ENCODE data around the gene DCAF12.

The DCAF12 gene

GRCh38 chr9:34072868-34073590 lies 53.5 kb downstream of the DCAF12 start:
- Histone ChIP-seq H3K27me3 (no peaks in the 10 kb centered on the region), H3K27ac (no peak overlapping the region; the same call in 1 of the 2 replicates), H3K4me1 (peaks cover 13% of the 10 kb centered on the region), H3K36me3 (no peaks in the 10 kb centered on the region), H3K4me2 (no peak overlapping the region), H3K9me3 (no peaks in the 10 kb centered on the region), H3K9ac (no peak overlapping the region), H4K20me1 (no peaks in the 10 kb centered on the region), H3K4me3 (no peak overlapping the region)
- no peak for TF ChIP-seq Cebpa-rat (IDR thresholded peaks at IDR 0.05)

- no peaks in the 10 kb centered on the region for H4K20me1 ChIP-seq
- H3K27ac ChIP-seq, result no peak overlapping the region; the same call in 1 of the 2 replicates
- no peak overlapping the region for H3K4me3 ChIP-seq
- no peaks in the 10 kb centered on the region for H3K27me3 ChIP-seq
- no peaks in the 10 kb centered on the region for H3K36me3 ChIP-seq
- H3K4me2 ChIP-seq, result no peak overlapping the region
- H3K4me1 ChIP-seq, result peaks cover 13% of the 10 kb centered on the region
- H3K9ac ChIP-seq, result no peak overlapping the region
- no peaks in the 10 kb centered on the region for H3K9me3 ChIP-seq
- TF ChIP-seq Cebpa-rat (IDR thresholded peaks at IDR 0.05), result no peak
These were observed 54.1 kb downstream of the DCAF12 start for GRCh38 chr9:34072410-34072809.

DNA sequence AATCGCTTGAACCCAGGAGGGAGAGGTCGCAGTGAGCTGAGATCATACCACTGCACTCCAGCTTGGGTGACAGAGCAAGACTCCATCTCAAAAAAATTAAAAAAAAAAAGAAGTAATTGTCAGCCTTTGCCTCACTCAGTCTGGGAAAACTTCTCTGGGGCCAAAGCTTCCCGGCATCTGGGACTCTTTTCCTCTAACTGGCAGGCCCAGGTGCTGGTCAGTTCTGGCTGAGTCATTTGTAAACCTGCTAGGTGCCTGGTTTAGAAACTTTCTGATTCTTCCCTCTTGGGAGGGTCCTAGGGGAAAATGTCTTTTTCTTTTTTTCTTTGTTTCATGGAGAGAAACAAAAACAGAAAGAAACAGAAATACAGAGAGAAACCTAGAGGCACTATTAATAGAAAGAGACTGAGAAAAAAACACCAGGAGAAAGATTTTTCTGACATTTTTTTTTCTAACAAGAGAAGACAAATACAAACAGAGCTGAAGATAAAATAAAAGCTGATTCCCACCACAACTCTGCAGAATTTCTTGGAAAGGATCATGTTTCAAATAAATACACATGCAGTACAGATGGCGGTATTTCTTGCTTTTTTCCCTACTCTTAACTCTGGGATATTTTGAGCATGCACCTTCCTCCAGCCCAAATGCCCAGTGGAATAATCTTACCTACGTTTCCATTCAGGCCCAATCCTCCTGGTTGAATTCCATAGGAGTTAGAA lies 55.7 kb downstream of the DCAF12 start:
- TF ChIP-seq Cebpa-rat (IDR thresholded peaks at IDR 0.05), result no peak
- Histone ChIP-seq H3K27me3 (no peaks in the 10 kb centered on the region), H3K9ac (no peak overlapping the region; the same call in 1 of the 2 replicates), H4K20me1 (no peaks in the 10 kb centered on the region), H3K9me3 (no peaks in the 10 kb centered on the region), H3K36me3 (no peaks in the 10 kb centered on the region), H3K4me2 (no peak overlapping the region), H3K27ac (no peak overlapping the region), H3K4me3 (no peak overlapping the region), H3K4me1 (peaks cover 13% of the 10 kb centered on the region)

GRCh38 chr9:34069831-34070230 lies 56.7 kb downstream of the DCAF12 start:
- no peak overlapping the region for H3K4me2 ChIP-seq
- H3K9me3 ChIP-seq, result no peaks in the 10 kb centered on the region
- H3K4me1 ChIP-seq, result peaks cover 13% of the 10 kb centered on the region
- no peak overlapping the region for H3K4me3 ChIP-seq
- no peak overlapping the region for H3K27ac ChIP-seq
- no peak overlapping the region for H3K9ac ChIP-seq
- H3K36me3 ChIP-seq, result no peaks in the 10 kb centered on the region
- TF ChIP-seq Cebpa-rat (IDR thresholded peaks at IDR 0.05), result no peak
- no peaks in the 10 kb centered on the region for H4K20me1 ChIP-seq
- H3K27me3 ChIP-seq, result no peaks in the 10 kb centered on the region

DNA sequence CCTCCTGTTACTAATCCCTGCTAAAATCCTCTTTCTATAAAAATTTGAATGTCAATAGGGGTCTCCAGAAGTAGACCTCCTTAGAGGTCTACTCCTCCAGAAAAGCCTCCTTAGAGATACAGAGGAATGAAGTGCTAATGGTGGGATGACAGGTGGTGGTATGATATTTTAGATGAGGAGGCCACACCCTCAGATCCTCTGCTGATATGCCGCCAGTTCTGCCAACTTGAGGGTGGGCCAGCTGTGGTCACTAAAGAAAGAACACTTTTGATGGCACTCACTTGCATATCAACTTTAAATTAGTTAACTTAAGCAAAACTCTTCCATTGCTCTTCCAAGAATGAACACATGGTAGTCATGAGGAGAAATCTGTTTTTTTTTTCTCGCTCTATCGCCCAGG lies 61.0 kb downstream of the DCAF12 start:
- H3K36me3 ChIP-seq, result no peaks in the 10 kb centered on the region
- H3K27ac ChIP-seq, result no peak overlapping the region
- H3K27me3 ChIP-seq, result no peaks in the 10 kb centered on the region
- no peak overlapping the region for H3K4me3 ChIP-seq
- H3K4me1 ChIP-seq, result 0 out of 2 replicates have a peak, but pooled peaks cover 1% of the 10 kb centered on the region
- H3K4me2 ChIP-seq, result no peak overlapping the region
- TF ChIP-seq Cebpa-rat (IDR thresholded peaks at IDR 0.05), result no peak
- H3K9ac ChIP-seq, result no peak overlapping the region
- no peaks in the 10 kb centered on the region for H3K9me3 ChIP-seq
- no peaks in the 10 kb centered on the region for H4K20me1 ChIP-seq

GRCh38 chr9:34059954-34060353 lies 66.5 kb downstream of the DCAF12 start:
- no peak for TF ChIP-seq Cebpa-rat (IDR thresholded peaks at IDR 0.05)
- Histone ChIP-seq H3K27ac (no peak overlapping the region), H3K4me1 (no peaks in the 10 kb centered on the region)

DNA sequence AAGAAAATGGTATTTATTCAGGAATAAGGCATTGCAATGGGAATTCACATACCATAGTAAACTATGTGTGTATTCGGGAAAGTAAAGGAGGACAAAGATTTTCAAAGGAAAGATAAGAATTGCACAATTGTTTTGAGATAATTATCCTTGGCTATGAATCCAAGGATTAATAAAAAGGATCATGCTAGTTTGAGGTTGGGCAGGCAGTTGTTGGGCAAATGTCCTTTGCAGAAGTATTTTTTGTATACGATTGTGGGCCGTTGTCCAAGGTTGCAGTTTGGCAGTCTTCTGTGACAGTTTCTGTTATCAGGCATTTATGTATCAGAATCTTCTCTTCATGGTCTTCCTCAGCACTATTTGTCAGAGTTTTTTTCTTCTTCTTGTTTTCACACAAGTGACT lies 67.2 kb downstream of the DCAF12 start:
- Histone ChIP-seq H3K4me1 (no peaks in the 10 kb centered on the region), H3K27ac (no peak overlapping the region), H3K9me3 (no peaks in the 10 kb centered on the region), H3K4me3 (no peak overlapping the region), H3K4me2 (no peak overlapping the region), H3K27me3 (no peaks in the 10 kb centered on the region), H4K20me1 (no peaks in the 10 kb centered on the region), H3K36me3 (no peaks in the 10 kb centered on the region), H3K9ac (no peak overlapping the region)
- TF ChIP-seq Cebpa-rat (IDR thresholded peaks at IDR 0.05), result no peak

More at GRCh38 chr9:34059954-34060353, 66.5 kb downstream of the DCAF12 start:
- Histone ChIP-seq H3K9ac (no peak overlapping the region), H3K36me3 (no peaks in the 10 kb centered on the region), H3K27me3 (no peaks in the 10 kb centered on the region), H4K20me1 (no peaks in the 10 kb centered on the region), H3K4me3 (no peak overlapping the region), H3K4me2 (no peak overlapping the region), H3K9me3 (no peaks in the 10 kb centered on the region)

- Histone ChIP-seq H3K27ac (peak overlapping the region; percentile 97), H3K9ac (peak overlapping the region; percentile 91), H4K20me1 (peaks cover 35% of the 10 kb centered on the region), H3K36me3 (peaks cover 3% of the 10 kb centered on the region; the same call in 1 of the 2 replicates), H3K27me3 (no peaks in the 10 kb centered on the region), H3K4me2 (peak overlapping the region; percentile 90), H3K4me1 (peaks cover 31% of the 10 kb centered on the region), H3K4me3 (peak overlapping the region; percentile 87), H3K9me3 (no peaks in the 10 kb centered on the region)
- TF ChIP-seq Cebpa-rat (IDR thresholded peaks at IDR 0.05), result no peak
These were observed 76.7 kb downstream of the DCAF12 start for GRCh38 chr9:34049630-34050384.

DNA sequence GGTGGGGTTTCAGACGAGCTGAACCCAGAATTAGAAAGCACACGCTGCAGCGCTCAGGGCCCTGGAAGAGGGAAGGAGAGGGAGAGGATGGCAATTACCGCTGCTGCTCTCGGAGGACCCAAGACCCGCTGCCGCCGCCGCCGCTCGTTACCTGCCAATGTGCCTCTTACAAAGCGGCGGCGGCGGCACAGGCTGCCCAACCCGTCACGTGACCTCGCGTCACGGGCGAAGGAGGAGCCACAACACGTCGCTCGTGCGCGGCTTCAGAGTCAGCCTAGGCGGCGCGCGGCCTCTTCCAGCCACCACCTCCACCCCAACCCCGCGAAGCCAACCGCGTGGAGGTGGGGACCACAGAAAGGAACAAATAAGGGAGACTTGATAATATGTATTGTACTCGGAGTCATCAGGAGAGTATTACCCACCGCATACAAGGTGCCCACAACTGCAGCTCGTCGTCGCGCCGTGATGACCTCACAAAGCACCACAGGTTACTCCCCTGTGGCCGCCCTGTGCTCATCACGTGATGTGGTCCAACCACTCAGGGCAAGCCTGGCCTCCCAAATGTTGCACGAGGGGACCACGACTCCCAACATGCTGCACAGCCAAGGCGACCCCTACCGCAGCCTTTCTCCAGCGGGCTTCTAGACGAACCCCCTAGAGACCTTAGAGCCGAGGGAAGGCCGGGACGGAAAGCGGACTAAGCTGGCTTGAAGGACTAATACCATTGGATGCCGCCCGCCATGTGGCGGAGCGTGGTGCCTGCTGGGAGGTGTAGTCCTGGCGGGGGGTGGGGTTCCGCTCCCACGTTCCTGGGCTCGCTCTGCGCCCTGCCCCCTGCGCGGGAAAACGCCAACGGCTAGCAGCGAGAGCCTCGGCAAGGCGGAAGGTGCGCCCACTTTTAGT lies 77.5 kb downstream of the DCAF12 start, which contains the start of gene UBAP2:
Gene UBAP2, minus strand, starts transcription at position 161 of the 903 bp plus-strand sequence. CDS start 31,739 bp downstream, outside the sequence.
- Histone ChIP-seq H3K27me3 (no peaks in the 10 kb centered on the region), H3K4me2 (peak within 1 kb of the TSS; percentile 90), H3K9ac (peak within 1 kb of the TSS; percentile 91), H3K4me1 (peaks cover 31% of the 10 kb centered on the region), H3K4me3 (peak within 1 kb of the TSS; percentile 87), H4K20me1 (peaks cover 43% of the 10 kb centered on the region), H3K36me3 (peaks cover 11% of the 10 kb centered on the region), H3K27ac (peak within 1 kb of the TSS; percentile 97), H3K9me3 (no peaks in the 10 kb centered on the region)
- no peak for TF ChIP-seq Cebpa-rat (IDR thresholded peaks at IDR 0.05)
